ENCODE results near the gene CD22.
A peak's percentile ranks its signal among the peaks of the same experiment; 100 is the strongest.

CD22 gene

GRCh38 chr19:35320065-35320713, 8.8 kb upstream of the CD22 start:
- H3F3A ChIP-seq (ENCODE audit: control insufficient read depth, insufficient read depth), result peaks cover 63% of the 10 kb centered on the region
- peaks cover 97% of the 10 kb centered on the region for H3K4me1 ChIP-seq (ENCODE audit: control insufficient read depth, low read length)
- H3K27ac ChIP-seq (ENCODE audit: low read depth, low read length), result peak overlapping the region; percentile 98
- H3K27me3 ChIP-seq (ENCODE audit: control insufficient read depth, low read length), result no peaks in the 10 kb centered on the region
- H3K9me2 ChIP-seq (replicated peaks; ENCODE audit: control insufficient read depth, low read length), result no peaks in the 10 kb centered on the region
- peak overlapping the region; percentile 53 for H3K4me3 ChIP-seq (ENCODE audit: low read length)
- TF ChIP-seq CTCF (IDR thresholded peaks at IDR 0.05; ENCODE audit: low read depth, low read length, poor library complexity, severe bottlenecking), result no peak
- TF ChIP-seq EZH2phosphoT487 (IDR thresholded peaks at IDR 0.05; ENCODE audit: borderline replicate concordance, low read length), result no peak
- no peaks in the 10 kb centered on the region; the same call in 1 of the 2 replicates for H3K36me3 ChIP-seq (ENCODE audit: control insufficient read depth, low read length)
- peaks cover 5% of the 10 kb centered on the region; the same call in 1 of the 2 replicates for H3K9me3 ChIP-seq (ENCODE audit: control insufficient read depth, insufficient read depth, low read length)
- peaks cover 5% of the 10 kb centered on the region for H3K79me2 ChIP-seq (ENCODE audit: control insufficient read depth, low read length)
- peak overlapping the region; percentile 90 for H3K4me2 ChIP-seq (ENCODE audit: low read length)
- H4K20me1 ChIP-seq (ENCODE audit: control insufficient read depth, insufficient read depth, low read depth, low read length), result no peaks in the 10 kb centered on the region

- Histone ChIP-seq H3K36me3 (ENCODE audit: control insufficient read depth, low read length) (no peaks in the 10 kb centered on the region; the same call in 1 of the 2 replicates), H3K4me2 (ENCODE audit: low read length) (peak overlapping the region; percentile 90), H3K79me2 (ENCODE audit: control insufficient read depth, low read length) (peaks cover 16% of the 10 kb centered on the region), H3K9me2 (replicated peaks; ENCODE audit: control insufficient read depth, low read length) (no peaks in the 10 kb centered on the region), H3K4me3 (ENCODE audit: low read length) (peak overlapping the region; percentile 53; the same call in 1 of the 2 replicates), H4K20me1 (ENCODE audit: control insufficient read depth, insufficient read depth, low read depth, low read length) (no peaks in the 10 kb centered on the region), H3K27me3 (ENCODE audit: control insufficient read depth, low read length) (no peaks in the 10 kb centered on the region), H3K27ac (ENCODE audit: low read depth, low read length) (peak overlapping the region; percentile 98), H3K4me1 (ENCODE audit: control insufficient read depth, low read length) (peaks cover 97% of the 10 kb centered on the region), H3F3A (ENCODE audit: control insufficient read depth, insufficient read depth) (peaks cover 67% of the 10 kb centered on the region), H3K9me3 (ENCODE audit: control insufficient read depth, insufficient read depth, low read length) (peaks cover 5% of the 10 kb centered on the region; the same call in 1 of the 2 replicates)
- TF ChIP-seq CTCF (IDR thresholded peaks at IDR 0.05; ENCODE audit: low read depth, low read length, poor library complexity, severe bottlenecking) (no peak), EZH2phosphoT487 (IDR thresholded peaks at IDR 0.05; ENCODE audit: borderline replicate concordance, low read length) (no peak)
These were observed 7.7 kb upstream of the CD22 start for GRCh38 chr19:35321291-35321690.

GRCh38 chr19:35322014-35322413, 7.0 kb upstream of the CD22 start:
- Histone ChIP-seq H3K27ac (ENCODE audit: low read depth, low read length) (peak overlapping the region; percentile 98), H3K79me2 (ENCODE audit: control insufficient read depth, low read length) (peaks cover 23% of the 10 kb centered on the region), H3K9me3 (ENCODE audit: control insufficient read depth, insufficient read depth, low read length) (peaks cover 5% of the 10 kb centered on the region; the same call in 1 of the 2 replicates), H3K36me3 (ENCODE audit: control insufficient read depth, low read length) (no peaks in the 10 kb centered on the region; the same call in 1 of the 2 replicates), H3F3A (ENCODE audit: control insufficient read depth, insufficient read depth) (peaks cover 65% of the 10 kb centered on the region), H3K9me2 (replicated peaks; ENCODE audit: control insufficient read depth, low read length) (no peaks in the 10 kb centered on the region), H3K4me3 (ENCODE audit: low read length) (peak overlapping the region; percentile 12; the same call in 1 of the 2 replicates), H3K4me2 (ENCODE audit: low read length) (peak overlapping the region; percentile 90), H4K20me1 (ENCODE audit: control insufficient read depth, insufficient read depth, low read depth, low read length) (no peaks in the 10 kb centered on the region), H3K4me1 (ENCODE audit: control insufficient read depth, low read length) (peaks cover 97% of the 10 kb centered on the region), H3K27me3 (ENCODE audit: control insufficient read depth, low read length) (no peaks in the 10 kb centered on the region)
- TF ChIP-seq EZH2phosphoT487 (IDR thresholded peaks at IDR 0.05; ENCODE audit: borderline replicate concordance, low read length) (no peak), CTCF (IDR thresholded peaks at IDR 0.05; ENCODE audit: low read depth, low read length, poor library complexity, severe bottlenecking) (no peak)

All from DOHH2 (cell line).